NCI-H2196 treated with DMSO at 0.1 percent for 48 hours (cell line): Measurements from ENCODE around the gene SMAD9.

Source experiments
- DNase-seq: peaks from one replicate; lab custom pipeline; 2025; ENCODE audit not compliant: unreplicated experiment; lab: John Stamatoyannopoulos, UW

The SMAD9 gene

DNA sequence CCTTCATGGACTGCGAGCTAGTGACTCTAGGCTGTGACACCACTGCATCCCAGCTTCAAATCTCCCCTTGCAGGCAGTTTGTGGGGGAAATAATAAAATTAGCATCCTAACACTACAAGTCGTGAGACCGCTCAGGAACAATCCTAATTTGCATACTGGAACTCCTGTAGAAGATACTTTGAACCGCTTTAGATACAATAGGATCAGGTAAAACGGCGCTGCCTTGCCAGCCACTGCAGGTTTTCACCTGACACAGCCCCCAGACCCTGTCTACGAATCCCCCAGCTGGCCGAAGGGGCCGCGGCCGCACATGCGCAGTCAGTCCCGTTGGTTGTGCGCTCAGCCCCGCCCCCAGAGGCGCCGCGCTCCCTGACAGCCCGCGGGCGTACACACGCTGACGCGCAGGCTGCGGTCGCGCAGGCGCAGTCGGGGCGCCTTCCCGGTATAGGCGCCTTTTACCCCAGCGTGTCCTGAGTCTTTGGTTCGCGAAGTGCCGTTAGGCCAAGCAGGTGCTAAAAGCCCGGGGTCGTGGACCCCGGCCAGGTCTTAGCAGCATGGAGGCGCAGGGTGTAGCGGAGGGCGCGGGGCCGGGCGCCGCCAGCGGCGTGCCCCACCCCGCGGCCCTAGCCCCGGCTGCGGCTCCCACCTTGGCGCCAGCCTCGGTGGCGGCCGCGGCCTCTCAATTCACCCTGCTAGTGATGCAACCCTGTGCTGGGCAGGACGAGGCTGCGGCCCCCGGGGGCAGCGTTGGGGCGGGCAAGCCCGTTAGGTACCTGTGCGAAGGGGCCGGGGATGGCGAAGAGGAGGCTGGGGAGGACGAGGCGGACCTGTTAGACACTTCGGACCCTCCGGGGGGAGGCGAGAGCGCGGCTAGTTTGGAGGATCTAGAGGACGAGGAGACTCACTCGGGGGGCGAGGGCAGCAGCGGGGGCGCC is 101.0 kb downstream of the SMAD9 start, which contains the start of gene RFXAP:
RFXAP (plus strand) TSS at position 419 of the 935 bp plus-strand sequence; CDS start at position 555, 136 bp downstream.
- DNase-seq, result peak; percentile 26

DNA sequence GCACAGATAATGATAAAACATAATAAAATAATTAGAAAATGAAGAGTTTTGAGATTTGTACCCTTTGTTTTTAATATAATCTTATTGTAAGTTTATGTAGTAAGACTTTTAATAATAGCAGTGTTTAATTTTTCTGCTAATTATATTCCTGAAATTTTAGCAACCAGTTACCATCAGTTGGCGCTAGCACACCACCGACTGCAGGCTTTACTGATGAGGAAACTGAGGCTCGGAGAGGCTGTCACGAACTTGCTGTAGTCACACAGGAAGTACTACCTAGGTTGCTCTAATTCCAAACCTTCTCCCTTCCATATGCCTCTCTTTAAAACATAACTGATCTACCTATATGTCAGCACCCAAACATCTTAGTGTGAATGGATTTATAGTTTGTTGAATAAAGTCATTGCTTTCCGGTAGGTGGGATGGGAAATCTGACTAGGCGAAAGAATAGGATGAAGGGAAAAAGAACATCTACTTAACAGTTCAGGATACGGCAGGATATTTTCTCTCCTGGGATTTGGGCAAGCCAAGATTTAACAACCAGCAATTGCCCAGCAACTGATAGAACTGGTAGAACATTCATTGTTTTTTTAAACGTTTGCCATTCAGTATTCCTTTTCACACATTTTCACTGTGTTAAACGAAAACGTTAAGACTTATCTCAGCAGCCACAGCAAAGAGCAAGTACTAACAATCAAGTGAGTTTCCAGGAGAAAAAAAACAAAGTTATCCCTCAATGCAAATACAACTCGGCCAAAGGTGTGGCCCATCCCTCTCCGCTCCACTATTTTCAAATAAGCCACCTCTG is 101.8 kb downstream of the SMAD9 start:
- no peak for DNase-seq

DNA sequence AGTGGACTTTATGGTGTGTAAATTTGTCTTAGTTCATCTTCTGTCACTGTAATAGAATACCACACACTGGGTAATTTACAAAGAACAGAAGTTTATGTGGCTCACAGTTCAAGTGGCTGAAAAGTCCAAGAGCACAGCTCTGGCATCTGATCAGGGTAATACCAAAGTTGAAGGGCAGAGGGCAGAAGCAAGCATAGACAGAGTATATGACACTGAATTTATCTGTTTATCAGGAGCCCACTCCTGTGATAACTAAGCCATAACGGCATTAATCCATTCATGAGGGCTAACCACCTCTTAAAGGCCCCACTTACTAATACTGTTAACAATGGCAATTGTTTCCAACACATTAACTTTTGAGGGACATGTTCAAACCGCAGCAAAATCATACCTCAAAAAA is 105.0 kb downstream of the SMAD9 start:
- DNase-seq, result no peak

DNA sequence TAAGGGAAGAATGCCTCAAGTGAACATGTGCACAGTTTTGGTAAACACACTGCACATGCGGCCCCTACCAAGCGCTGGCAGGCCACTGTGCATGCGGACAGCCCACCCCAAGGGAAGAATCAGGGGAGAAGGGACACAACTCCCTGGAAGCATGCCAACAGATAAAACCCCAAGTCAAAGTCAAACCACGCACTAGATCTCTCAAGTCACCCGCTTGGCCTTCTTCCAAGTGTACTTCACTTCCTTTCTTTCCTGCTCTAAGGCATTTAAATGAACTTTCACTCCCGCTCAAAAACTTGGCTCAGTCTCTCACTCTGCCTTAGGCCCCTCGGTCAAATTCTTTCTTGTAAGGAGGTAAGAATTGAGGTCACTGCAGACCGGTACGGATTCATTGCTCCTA is 105.6 kb downstream of the SMAD9 start:
- no peak for DNase-seq

DNA sequence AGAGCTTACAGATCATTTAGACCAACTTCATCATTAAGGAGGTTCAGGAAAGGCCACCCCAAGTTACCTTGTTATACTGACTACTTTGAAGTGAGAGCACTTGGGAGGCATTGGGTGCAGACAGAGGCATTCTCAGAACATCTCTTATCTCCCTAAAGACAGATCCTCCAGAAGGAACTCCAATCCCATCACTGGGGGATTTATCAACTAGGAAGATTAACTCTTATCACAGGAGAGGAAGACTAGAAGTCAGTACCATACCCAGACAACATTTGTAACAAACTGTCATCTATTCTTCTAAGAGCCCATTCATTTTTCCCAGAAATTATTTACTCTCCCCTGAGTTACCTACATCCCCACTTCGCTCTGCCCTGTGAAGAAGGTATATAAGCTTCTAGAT is 106.8 kb downstream of the SMAD9 start:
- no peak for DNase-seq

DNA sequence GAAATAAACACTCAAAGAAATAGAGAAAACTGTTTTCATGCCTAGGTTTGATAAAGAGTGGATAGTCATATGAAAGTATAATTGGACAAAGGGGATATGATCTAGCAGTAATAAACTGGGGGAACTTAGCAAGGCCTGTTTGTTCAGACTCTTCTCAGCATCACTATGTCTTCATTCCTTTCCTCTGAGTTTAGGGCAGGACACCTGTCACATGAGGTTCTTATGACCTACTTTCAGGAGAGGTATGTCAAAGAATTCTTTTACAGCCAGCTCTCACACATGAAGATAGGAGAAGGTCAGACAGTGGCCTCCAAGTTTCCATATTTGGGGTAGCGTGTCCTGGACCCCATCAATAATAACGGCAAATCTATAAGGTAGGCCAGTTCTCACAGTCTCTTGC is 112.4 kb downstream of the SMAD9 start:
- DNase-seq, result no peak

DNA sequence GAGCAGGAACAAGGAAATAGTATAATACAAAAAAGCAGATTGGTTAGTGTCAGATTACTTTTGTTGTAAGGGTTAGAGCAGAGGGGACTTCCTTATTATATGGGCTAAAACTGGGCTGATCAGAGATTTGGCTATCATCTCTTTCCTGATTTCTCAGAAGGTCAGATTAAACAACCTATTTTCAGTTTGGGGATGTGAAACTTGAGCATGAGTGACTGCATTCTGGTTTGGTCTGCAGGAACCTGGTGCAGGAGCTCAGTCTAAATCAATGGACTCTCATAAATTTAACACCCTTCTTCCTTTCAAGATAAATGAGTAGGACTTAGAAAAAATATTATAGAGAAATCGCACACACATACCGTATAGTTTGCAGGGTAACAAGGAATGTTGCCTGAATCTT is 113.9 kb downstream of the SMAD9 start:
- DNase-seq, result no peak

DNA sequence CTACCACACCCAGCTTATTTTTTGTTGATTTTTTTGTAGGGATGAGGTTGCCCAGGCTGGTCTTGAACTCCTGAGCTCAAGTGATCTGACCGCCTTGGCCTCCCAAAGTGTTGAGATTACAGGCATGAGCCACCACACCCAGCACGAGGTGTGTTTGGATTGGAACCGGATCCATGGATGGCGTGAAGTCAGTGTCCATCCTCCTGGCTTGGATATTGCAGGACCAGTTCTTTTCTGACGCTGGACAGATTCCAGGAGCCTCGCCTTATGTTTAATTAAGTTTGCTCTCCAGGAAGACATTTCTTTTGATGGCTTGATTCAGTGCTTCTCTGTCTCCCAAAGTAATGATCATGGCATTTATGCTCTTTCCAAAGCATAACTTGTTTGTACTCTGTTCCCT is 115.5 kb downstream of the SMAD9 start:
- no peak for DNase-seq

DNA sequence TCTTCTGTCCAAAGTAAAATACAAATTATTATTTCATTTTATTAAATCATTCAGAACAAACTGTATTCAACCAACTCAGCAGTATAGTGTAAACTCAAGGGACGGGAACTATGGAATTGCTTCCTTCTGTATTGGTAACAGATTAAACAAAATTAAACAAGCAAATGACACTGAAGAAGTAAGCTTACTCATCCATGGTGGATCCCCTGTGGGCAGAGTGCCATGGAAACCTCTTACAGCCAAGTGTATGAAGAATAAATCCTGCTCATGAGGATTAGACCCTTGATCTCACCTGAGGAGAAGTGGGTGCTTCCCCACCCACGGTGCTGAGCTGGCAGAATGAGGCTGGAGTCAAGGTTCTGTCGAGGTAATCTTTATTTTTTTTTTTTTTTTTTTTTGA is 119.0 kb downstream of the SMAD9 start:
- no peak for DNase-seq

DNA sequence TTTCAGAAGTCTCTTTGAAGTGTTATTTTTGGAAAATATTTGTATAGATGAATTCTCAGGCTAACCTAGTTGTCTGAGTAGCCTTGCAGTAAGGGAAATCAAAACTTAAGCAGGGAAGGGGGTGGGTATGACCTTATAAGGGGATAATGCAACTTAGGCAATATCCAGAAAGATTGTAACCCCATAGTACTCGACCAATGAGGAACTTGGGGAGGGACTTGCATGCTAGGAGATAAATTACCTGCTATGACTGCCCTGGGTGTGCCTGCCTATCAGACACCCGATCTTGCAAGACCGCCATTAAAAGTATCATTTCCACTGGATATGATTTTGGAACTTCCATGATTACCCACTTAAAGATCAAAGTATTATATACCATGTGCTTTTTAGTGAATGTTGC is 124.0 kb downstream of the SMAD9 start:
- no peak for DNase-seq

DNA sequence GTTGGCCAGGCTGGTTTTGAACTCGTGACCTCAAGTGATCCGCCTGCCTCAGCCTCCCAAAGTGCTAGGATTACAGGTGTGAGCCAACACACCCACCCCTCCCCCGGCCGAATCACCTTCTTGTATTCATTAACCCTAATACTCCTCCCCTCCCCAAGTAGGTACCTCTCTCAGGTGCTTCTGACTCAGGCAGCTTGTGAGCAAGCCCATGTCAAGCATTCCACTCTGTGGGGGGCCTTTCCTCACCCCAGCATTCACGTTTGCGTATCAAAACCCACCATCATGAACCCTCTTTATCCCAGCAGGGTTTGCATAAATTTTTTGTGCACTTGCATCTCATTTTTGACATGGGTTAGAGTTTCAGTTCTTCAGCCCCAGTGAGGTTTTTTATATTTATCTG is 124.6 kb downstream of the SMAD9 start:
- no peak for DNase-seq
